Measurements from ENCODE around the gene HOMER2. TPM values are rescaled to one million over a fixed set of nuclear protein-coding genes. Genes with fewer than 3 reads are reported as not detected.

HOMER2 gene
- total RNA-seq, 1 experiment from 2014 or later, result 8.8 TPM

DNA sequence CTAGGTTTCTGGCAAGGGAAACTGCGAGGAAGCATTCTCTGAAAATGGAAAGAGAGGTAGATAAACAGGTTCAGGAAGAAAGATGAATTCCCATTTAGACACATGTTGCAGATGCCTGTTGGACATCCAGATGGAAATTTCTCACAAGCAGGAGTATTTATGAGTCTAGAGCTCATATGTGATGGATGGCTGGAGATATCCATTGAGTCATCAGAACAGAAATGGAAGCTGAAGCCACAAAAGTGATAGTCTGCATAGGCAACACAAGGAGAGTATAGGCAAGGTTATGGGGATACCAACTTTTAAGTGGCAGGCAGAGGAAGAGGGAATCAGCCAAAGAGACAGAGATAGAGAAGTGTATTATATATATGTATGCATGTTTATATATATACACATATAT lies 27.2 kb upstream of the HOMER2 start:
- BruUV-seq (replicated peaks), result no TSS peak
- no peak overlapping the region for H3K4me3 Mint-ChIP-seq (ENCODE audit: unreplicated experiment)
- DNase-seq (ENCODE audit: unreplicated experiment), result no peak
- H3K27me3 Mint-ChIP-seq (ENCODE audit: insufficient read depth, unreplicated experiment), result no peaks in the 10 kb centered on the region
- no peaks in the 10 kb centered on the region for H3K4me1 Mint-ChIP-seq (ENCODE audit: insufficient read depth, unreplicated experiment)
- H3K27ac Mint-ChIP-seq (ENCODE audit: low read depth, unreplicated experiment), result no peak overlapping the region
- intact Hi-C loops (cut with micrococcal nuclease), result no loop called here
- no peaks in the 10 kb centered on the region for H3K36me3 Mint-ChIP-seq (ENCODE audit: insufficient read depth, unreplicated experiment)
- no peaks in the 10 kb centered on the region for H3K9me3 Mint-ChIP-seq (ENCODE audit: unreplicated experiment)
- ChIA-PET CTCF (no interaction called here), POLR2A (no interaction called here)
- TF ChIP-seq, protein P1, sequence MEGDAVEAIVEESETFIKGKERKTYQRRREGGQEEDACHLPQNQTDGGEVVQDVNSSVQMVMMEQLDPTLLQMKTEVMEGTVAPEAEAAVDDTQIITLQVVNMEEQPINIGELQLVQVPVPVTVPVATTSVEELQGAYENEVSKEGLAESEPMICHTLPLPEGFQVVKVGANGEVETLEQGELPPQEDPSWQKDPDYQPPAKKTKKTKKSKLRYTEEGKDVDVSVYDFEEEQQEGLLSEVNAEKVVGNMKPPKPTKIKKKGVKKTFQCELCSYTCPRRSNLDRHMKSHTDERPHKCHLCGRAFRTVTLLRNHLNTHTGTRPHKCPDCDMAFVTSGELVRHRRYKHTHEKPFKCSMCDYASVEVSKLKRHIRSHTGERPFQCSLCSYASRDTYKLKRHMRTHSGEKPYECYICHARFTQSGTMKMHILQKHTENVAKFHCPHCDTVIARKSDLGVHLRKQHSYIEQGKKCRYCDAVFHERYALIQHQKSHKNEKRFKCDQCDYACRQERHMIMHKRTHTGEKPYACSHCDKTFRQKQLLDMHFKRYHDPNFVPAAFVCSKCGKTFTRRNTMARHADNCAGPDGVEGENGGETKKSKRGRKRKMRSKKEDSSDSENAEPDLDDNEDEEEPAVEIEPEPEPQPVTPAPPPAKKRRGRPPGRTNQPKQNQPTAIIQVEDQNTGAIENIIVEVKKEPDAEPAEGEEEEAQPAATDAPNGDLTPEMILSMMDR (IDR thresholded peaks at IDR 0.05; ENCODE audit: unreplicated experiment), result no peak

DNA sequence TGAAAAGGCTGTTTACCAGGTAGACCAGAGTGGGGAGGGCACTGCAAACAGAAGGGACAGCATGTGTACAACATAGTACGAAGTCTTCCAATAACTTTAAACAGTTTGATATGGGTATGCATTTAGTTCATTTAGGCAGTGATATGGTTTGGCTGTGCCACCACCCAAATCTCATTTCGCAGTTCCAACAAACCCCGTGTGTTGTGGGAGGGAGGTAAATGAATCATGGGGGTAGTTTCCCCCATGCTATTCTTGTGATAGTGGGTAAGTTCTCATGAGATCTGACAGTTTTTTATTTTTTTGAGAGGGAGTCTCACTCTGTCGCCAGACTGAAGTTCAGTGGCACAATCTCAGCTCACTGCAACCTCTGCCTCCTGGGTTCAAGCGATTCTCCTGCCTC lies 25.9 kb upstream of the HOMER2 start:
- Mint-ChIP-seq H3K27ac (ENCODE audit: low read depth, unreplicated experiment) (no peak overlapping the region), H3K4me3 (ENCODE audit: unreplicated experiment) (no peak overlapping the region), H3K4me1 (ENCODE audit: insufficient read depth, unreplicated experiment) (no peaks in the 10 kb centered on the region), H3K9me3 (ENCODE audit: unreplicated experiment) (no peaks in the 10 kb centered on the region), H3K27me3 (ENCODE audit: insufficient read depth, unreplicated experiment) (no peaks in the 10 kb centered on the region), H3K36me3 (ENCODE audit: insufficient read depth, unreplicated experiment) (no peaks in the 10 kb centered on the region)
- TF ChIP-seq, protein P1 (IDR thresholded peaks at IDR 0.05; ENCODE audit: unreplicated experiment), result no peak
- CTCF ChIA-PET, result no interaction called here
- POLR2A ChIA-PET, result no interaction called here
- intact Hi-C loops (cut with micrococcal nuclease), result no loop called here
- BruUV-seq (replicated peaks), result no TSS peak
- no peak for DNase-seq (ENCODE audit: unreplicated experiment)

DNA sequence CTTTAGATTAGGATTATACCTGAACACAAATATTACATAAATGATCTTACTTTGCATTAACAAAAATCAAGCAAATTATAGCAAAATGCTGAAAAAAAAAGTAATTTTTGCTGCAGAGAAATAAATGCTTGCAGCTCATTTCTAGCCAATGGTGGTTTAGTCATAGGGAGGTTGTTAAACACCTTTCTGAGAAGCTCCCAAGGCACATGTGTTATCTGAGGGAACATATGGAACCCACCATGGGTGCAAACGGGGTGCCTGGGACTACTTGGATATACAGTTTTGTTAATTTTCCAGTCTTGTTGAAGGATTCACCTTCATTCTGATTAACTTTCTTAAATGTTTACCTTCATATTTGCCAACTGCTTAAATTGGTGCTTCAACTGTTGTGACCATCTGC lies 24.6 kb upstream of the HOMER2 start:
- no peak for DNase-seq (ENCODE audit: unreplicated experiment)
- no peaks in the 10 kb centered on the region for H3K4me1 Mint-ChIP-seq (ENCODE audit: insufficient read depth, unreplicated experiment)
- POLR2A ChIA-PET, result interaction anchor here (0.7 kb wide), 1 partner anchor 19 kb away, joined by 3 read pairs; no protein-coding TSS in a partner anchor
- no peak overlapping the region for H3K27ac Mint-ChIP-seq (ENCODE audit: low read depth, unreplicated experiment)
- TF ChIP-seq, protein P1 (IDR thresholded peaks at IDR 0.05; ENCODE audit: unreplicated experiment), result no peak
- BruUV-seq (replicated peaks), result no TSS peak
- no peak overlapping the region for H3K4me3 Mint-ChIP-seq (ENCODE audit: unreplicated experiment)
- intact Hi-C loops (cut with micrococcal nuclease), result no loop called here
- H3K36me3 Mint-ChIP-seq (ENCODE audit: insufficient read depth, unreplicated experiment), result no peaks in the 10 kb centered on the region
- CTCF ChIA-PET, result interaction anchor here (0.6 kb wide), 1 partner anchor 595 kb away, joined by 3 read pairs; no protein-coding TSS in a partner anchor
- no peaks in the 10 kb centered on the region for H3K27me3 Mint-ChIP-seq (ENCODE audit: insufficient read depth, unreplicated experiment)
- H3K9me3 Mint-ChIP-seq (ENCODE audit: unreplicated experiment), result no peaks in the 10 kb centered on the region

DNA sequence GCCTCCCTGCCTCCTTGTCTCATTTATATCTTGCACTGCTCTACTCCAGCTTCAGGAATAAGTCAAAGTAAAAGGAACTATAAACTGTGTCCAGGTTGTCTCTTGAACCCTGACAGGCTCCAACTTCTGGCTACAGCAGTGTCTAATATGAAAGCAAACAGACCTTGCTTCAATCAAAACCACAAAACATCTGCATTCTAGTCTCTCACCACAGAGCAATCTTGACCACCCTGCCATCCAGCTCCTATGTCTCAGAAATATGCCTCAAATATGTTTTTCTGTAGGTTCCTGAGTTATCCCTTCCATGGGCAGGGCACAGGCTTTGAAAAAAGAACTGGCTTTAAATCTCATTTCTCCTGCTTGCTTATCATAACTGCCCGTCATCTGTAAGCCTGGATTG lies 20.5 kb upstream of the HOMER2 start:
- ChIA-PET CTCF (no interaction called here), POLR2A (no interaction called here)
- H3K27ac Mint-ChIP-seq (ENCODE audit: low read depth, unreplicated experiment), result no peak overlapping the region

More for the DNA sequence above, 20.5 kb upstream of the HOMER2 start:
- Mint-ChIP-seq H3K9me3 (ENCODE audit: unreplicated experiment) (no peaks in the 10 kb centered on the region), H3K27me3 (ENCODE audit: insufficient read depth, unreplicated experiment) (no peaks in the 10 kb centered on the region), H3K4me3 (ENCODE audit: unreplicated experiment) (no peak overlapping the region), H3K36me3 (ENCODE audit: insufficient read depth, unreplicated experiment) (no peaks in the 10 kb centered on the region), H3K4me1 (ENCODE audit: insufficient read depth, unreplicated experiment) (no peaks in the 10 kb centered on the region)
- BruUV-seq (replicated peaks), result no TSS peak
- intact Hi-C loops (cut with micrococcal nuclease), result no loop called here
- TF ChIP-seq, protein P1 (IDR thresholded peaks at IDR 0.05; ENCODE audit: unreplicated experiment), result no peak
- DNase-seq (ENCODE audit: unreplicated experiment), result no peak
